ENCODE data around the gene THRB. TPM values are rescaled to one million over a fixed set of nuclear protein-coding genes. Genes with fewer than 3 reads are reported as not detected.

THRB gene
- total RNA-seq, 1 experiment from 2014 or later: 5.8 TPM

- Mint-ChIP-seq H3K9me3 (peaks cover 16% of the 10 kb centered on the region), H3K4me1 (no peaks in the 10 kb centered on the region), H3K36me3 (no peaks in the 10 kb centered on the region), H3K4me3 (no peak overlapping the region), H3K27ac (no peak overlapping the region), H3K27me3 (ENCODE audit: low read depth) (no peaks in the 10 kb centered on the region)
- ChIA-PET CTCF (no interaction called here), POLR2A (no interaction called here)
- DNase-seq (ENCODE audit: low spot score) (no peak), ATAC-seq (no peak)
- TF ChIP-seq ZNF532 (CRISPR knock-in tag; IDR thresholded peaks at IDR 0.05; ENCODE audit: borderline replicate concordance) (no peak), FOXP1 (CRISPR knock-in tag; IDR thresholded peaks at IDR 0.05; ENCODE audit: borderline replicate concordance) (no peak)
Observed at GRCh38 chr3:24320601-24321000, 174.0 kb downstream of the THRB start.

GRCh38 chr3:24318677-24319287 lies 175.9 kb downstream of the THRB start:
- Mint-ChIP-seq H3K4me3 (no peak overlapping the region), H3K4me1 (no peaks in the 10 kb centered on the region), H3K27ac (no peak overlapping the region), H3K36me3 (no peaks in the 10 kb centered on the region), H3K9me3 (peaks cover 16% of the 10 kb centered on the region), H3K27me3 (ENCODE audit: low read depth) (no peaks in the 10 kb centered on the region)
- DNase-seq (ENCODE audit: low spot score) (no peak), ATAC-seq (no peak)
- ChIA-PET POLR2A (no interaction called here), CTCF (no interaction called here)
- TF ChIP-seq ZNF671 (CRISPR knock-in tag; IDR thresholded peaks at IDR 0.05): no peak
- TF ChIP-seq GTF2I (CRISPR knock-in tag; conservative IDR thresholded peaks at IDR 0.05): no peak
- TF ChIP-seq JUN (CRISPR knock-in tag; IDR thresholded peaks at IDR 0.05): no peak

GRCh38 chr3:24316887-24317383 lies 177.7 kb downstream of the THRB start:
- Mint-ChIP-seq H3K9me3 (peaks cover 16% of the 10 kb centered on the region), H3K27ac (no peak overlapping the region), H3K27me3 (ENCODE audit: low read depth) (no peaks in the 10 kb centered on the region), H3K4me3 (no peak overlapping the region), H3K4me1 (no peaks in the 10 kb centered on the region), H3K36me3 (no peaks in the 10 kb centered on the region)
- CTCF ChIA-PET: no interaction called here
- DNase-seq (ENCODE audit: low spot score) (no peak), ATAC-seq (no peak)
- POLR2A ChIA-PET: no interaction called here
- TF ChIP-seq FOXP1 (CRISPR knock-in tag; IDR thresholded peaks at IDR 0.05; ENCODE audit: borderline replicate concordance): no peak
- no peak for TF ChIP-seq ZNF263 (CRISPR knock-in tag; IDR thresholded peaks at IDR 0.05; ENCODE audit: low read depth)
- TF ChIP-seq USF1 (CRISPR knock-in tag; IDR thresholded peaks at IDR 0.05): no peak
- TF ChIP-seq E2F1 (CRISPR knock-in tag; IDR thresholded peaks at IDR 0.05): no peak
- no peak for TF ChIP-seq FOXP4 (CRISPR knock-in tag; IDR thresholded peaks at IDR 0.05)
- no peak for TF ChIP-seq NR3C1 (CRISPR knock-in tag; conservative IDR thresholded peaks at IDR 0.05; ENCODE audit: low read depth)
- TF ChIP-seq HMGXB4 (CRISPR knock-in tag; IDR thresholded peaks at IDR 0.05): no peak
- TF ChIP-seq CTCF (IDR thresholded peaks at IDR 0.05): no peak
- no peak for TF ChIP-seq ZMAT4 (CRISPR knock-in tag; IDR thresholded peaks at IDR 0.05)
- TF ChIP-seq ATF1 (CRISPR knock-in tag; IDR thresholded peaks at IDR 0.05): no peak
- TF ChIP-seq ATF6 (CRISPR knock-in tag; IDR thresholded peaks at IDR 0.05): no peak
- TF ChIP-seq TEAD4 (CRISPR knock-in tag; IDR thresholded peaks at IDR 0.05): no peak
- TF ChIP-seq ESRRA (CRISPR knock-in tag; IDR thresholded peaks at IDR 0.05; ENCODE audit: borderline replicate concordance): no peak
